ENCODE measurements around the gene TAF9B. TPM values are rescaled to one million over a fixed set of nuclear protein-coding genes. Genes with fewer than 3 reads are reported as not detected.
"Not testable (repeated sequence)": the region's sequence is repeated elsewhere in the genome, so short reads cannot be mapped to it uniquely, and the experiment has no call there.

TAF9B gene
- total RNA-seq, 1 experiment from 2014 or later: 20.2 TPM

GRCh38 chrX:78157846-78158245 lies 18.4 kb upstream of the TAF9B start:
- CTCF ChIA-PET; ATAC-seq; H3K4me3 Mint-ChIP-seq; H3K27ac Mint-ChIP-seq; POLR2A ChIA-PET; H3K9me3 Mint-ChIP-seq; DNase-seq (ENCODE audit: low spot score); H3K27me3 Mint-ChIP-seq (ENCODE audit: low read depth); H3K36me3 Mint-ChIP-seq: not testable (repeated sequence)
- peaks cover 37% of the 10 kb centered on the region for H3K4me1 Mint-ChIP-seq

- H3K36me3 Mint-ChIP-seq; POLR2A ChIA-PET; H3K9me3 Mint-ChIP-seq; H3K27ac Mint-ChIP-seq; DNase-seq (ENCODE audit: low spot score); H3K4me3 Mint-ChIP-seq; ATAC-seq; H3K27me3 Mint-ChIP-seq (ENCODE audit: low read depth): not testable (repeated sequence)
- CTCF ChIA-PET: interaction anchor here (1.2 kb wide), 1 partner anchor 65 kb away, joined by 3 read pairs; no protein-coding TSS in a partner anchor
- peaks cover 32% of the 10 kb centered on the region for H3K4me1 Mint-ChIP-seq
Observed at GRCh38 chrX:78157373-78157772, 17.9 kb upstream of the TAF9B start.

- CTCF ChIA-PET; H3K27ac Mint-ChIP-seq; H3K4me3 Mint-ChIP-seq; ATAC-seq; DNase-seq (ENCODE audit: low spot score); H3K4me1 Mint-ChIP-seq; POLR2A ChIA-PET; H3K27me3 Mint-ChIP-seq (ENCODE audit: low read depth): not testable (repeated sequence)
- Mint-ChIP-seq H3K36me3 (peaks cover 30% of the 10 kb centered on the region), H3K9me3 (peaks cover 45% of the 10 kb centered on the region)
Observed at GRCh38 chrX:78147002-78147540, 7.6 kb upstream of the TAF9B start.

- Mint-ChIP-seq H3K36me3 (peaks cover 5% of the 10 kb centered on the region; the same call in 1 of the 2 replicates), H3K27ac (no peak overlapping the region; the same call in 1 of the 2 replicates), H3K4me3 (peak overlapping the region; percentile 84), H3K9me3 (peaks cover 8% of the 10 kb centered on the region), H3K27me3 (ENCODE audit: low read depth) (no peaks in the 10 kb centered on the region), H3K4me1 (0 out of 2 replicates have a peak, but pooled peaks cover 4% of the 10 kb centered on the region)
- no peak for DNase-seq (ENCODE audit: low spot score)
- CTCF ChIA-PET: no interaction called here
- TF ChIP-seq JUN (CRISPR knock-in tag; IDR thresholded peaks at IDR 0.05) (no peak), RORB (CRISPR knock-in tag; IDR thresholded peaks at IDR 0.05) (no peak), ZNF232 (CRISPR knock-in tag; IDR thresholded peaks at IDR 0.05) (no peak)
- no peak for ATAC-seq
- POLR2A ChIA-PET: no interaction called here
Observed at GRCh38 chrX:78140206-78140605, 756 bp upstream of the TAF9B start.

GRCh38 chrX:78133238-78133960 lies 6.1 kb downstream of the TAF9B start:
- TF ChIP-seq NFATC4 (CRISPR knock-in tag; IDR thresholded peaks at IDR 0.05) (no peak), ZNF263 (CRISPR knock-in tag; IDR thresholded peaks at IDR 0.05; ENCODE audit: low read depth) (no peak), FOXP1 (CRISPR knock-in tag; IDR thresholded peaks at IDR 0.05; ENCODE audit: borderline replicate concordance) (no peak), CREM (CRISPR knock-in tag; IDR thresholded peaks at IDR 0.05) (no peak), ZNF281 (CRISPR knock-in tag; IDR thresholded peaks at IDR 0.05) (no peak), ATF2 (CRISPR knock-in tag; IDR thresholded peaks at IDR 0.05; ENCODE audit: borderline replicate concordance, low read depth) (no peak), FOXJ3 (CRISPR knock-in tag; IDR thresholded peaks at IDR 0.05; ENCODE audit: borderline replicate concordance) (no peak), EMX1 (CRISPR knock-in tag; IDR thresholded peaks at IDR 0.05) (no peak), ATF6 (CRISPR knock-in tag; IDR thresholded peaks at IDR 0.05) (no peak), NR3C1 (CRISPR knock-in tag; conservative IDR thresholded peaks at IDR 0.05; ENCODE audit: low read depth) (no peak), USF1 (CRISPR knock-in tag; IDR thresholded peaks at IDR 0.05) (no peak)
- Mint-ChIP-seq H3K4me3 (no peak overlapping the region), H3K27ac (no peak overlapping the region), H3K27me3 (ENCODE audit: low read depth) (no peaks in the 10 kb centered on the region), H3K36me3 (peaks cover 5% of the 10 kb centered on the region), H3K9me3 (no peaks in the 10 kb centered on the region), H3K4me1 (no peaks in the 10 kb centered on the region)
- ChIA-PET CTCF (no interaction called here), POLR2A (no interaction called here)
- ATAC-seq: no peak
- no peak for DNase-seq (ENCODE audit: low spot score)

All from WTC11 (cell line).